HG03066 (cell line): ENCODE measurements around the gene TMEM108.

Source experiments
- ATAC-seq: cut with Tn5 transposase; IDR thresholded peaks from one replicate; pipeline ENCODE4 v1.9.1; 2021; ENCODE audit warnings: low read depth; ENCODE audit not compliant: unreplicated experiment

The TMEM108 gene

GRCh38 chr3:133053532-133053931 lies 15.3 kb downstream of the TMEM108 start:
- ATAC-seq = no peak

DNA sequence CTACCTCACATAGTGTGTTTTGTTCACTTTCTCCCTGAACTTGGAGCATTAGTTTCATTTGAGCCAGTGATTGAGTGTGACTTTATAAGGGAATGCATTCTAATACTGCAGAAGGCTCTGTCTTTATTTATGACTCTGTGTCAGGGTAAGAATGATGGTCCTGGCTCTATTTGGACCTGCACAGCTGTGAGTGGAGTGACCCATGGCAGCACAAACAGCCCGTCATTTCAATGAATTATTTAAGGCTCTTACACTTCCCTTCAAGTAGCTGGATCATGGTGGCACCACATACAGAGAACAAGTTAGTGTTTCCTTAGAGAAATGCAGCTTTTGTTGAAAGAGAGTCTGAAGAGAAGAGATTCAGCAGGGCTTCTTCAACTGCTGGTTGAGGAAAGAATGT lies 16.4 kb downstream of the TMEM108 start:
- no peak for ATAC-seq

- ATAC-seq = no peak
These were observed 17.1 kb downstream of the TMEM108 start for GRCh38 chr3:133055339-133055738.

GRCh38 chr3:133058243-133058642 lies 20.1 kb downstream of the TMEM108 start:
- no peak for ATAC-seq

- no peak for ATAC-seq
These were observed 20.6 kb downstream of the TMEM108 start for GRCh38 chr3:133058831-133059230.

DNA sequence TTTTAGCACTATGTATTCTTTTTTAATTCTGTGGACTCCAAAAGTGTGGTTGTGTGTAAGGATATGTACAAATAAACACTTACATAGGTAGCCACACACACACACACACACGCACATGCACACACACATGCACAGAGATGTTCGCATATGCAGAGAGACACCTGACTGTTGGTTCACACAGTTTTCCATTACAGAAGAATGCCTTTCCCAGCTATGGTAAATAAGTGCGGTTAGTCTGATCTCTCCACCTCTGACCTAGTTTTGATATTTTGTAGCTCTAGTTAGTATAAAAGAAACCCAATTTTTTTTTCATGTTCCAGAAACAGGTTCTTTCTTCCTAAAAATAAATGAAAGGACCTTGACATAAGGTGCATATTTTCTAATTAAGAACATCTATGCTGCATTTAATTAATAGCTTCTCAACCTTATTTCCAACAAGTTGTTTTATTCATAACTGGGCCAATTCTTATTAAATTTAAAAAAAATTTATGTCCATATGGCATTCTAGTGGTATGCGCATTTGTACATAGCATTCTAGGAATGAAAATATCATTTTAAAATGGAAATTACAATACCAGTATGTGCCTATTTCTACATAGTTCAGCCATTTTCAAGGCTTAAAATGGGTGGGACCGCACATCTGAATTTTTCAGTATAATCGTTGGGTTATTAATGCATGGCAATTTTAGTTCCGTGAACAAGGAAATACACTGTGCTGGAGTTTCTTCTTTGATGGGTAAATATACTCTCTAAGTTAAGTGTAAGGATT lies 27.2 kb downstream of the TMEM108 start:
- ATAC-seq = no peak

- no peak for ATAC-seq
These were observed 27.8 kb downstream of the TMEM108 start for GRCh38 chr3:133066026-133066425.

GRCh38 chr3:133069556-133070286 lies 31.5 kb downstream of the TMEM108 start:
- no peak for ATAC-seq

DNA sequence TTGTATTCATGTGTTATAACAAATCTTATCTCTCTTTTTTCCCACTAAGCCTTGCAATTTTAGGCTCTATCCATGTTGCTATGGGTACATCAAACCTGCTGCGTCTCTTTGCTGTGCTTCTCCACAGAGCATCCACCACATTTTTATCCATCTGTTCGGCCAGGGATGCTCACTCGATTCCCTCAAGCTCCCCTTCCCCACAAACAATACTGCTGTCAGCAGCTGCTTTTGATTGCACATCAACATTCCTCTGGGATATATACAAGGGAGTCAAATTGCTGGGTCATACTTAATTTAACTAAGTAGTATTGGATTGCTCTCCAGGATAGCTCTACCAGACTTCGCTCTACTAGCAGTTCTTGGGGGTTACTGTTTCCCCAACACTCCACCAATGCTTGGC lies 36.8 kb downstream of the TMEM108 start:
- ATAC-seq = no peak

DNA sequence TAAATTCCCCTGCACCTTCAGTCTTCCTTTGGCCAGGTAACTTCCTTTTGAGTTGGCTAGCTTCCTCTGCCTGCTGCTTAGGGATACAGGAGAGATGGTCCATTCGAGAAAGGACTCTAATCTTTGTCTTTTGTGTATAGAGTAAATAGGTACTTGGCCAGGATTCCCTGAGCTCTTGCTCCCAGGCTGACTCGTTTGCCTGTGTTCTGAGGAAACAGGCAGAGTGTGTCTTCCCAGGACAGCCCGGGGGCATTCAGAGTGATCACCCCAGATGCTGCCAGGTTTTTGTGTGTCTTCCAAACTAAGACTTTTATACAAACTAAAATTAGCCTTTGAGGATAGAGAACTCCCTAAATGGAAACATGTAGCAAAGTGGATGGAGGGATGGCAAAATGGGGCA lies 39.5 kb downstream of the TMEM108 start:
- no peak for ATAC-seq

DNA sequence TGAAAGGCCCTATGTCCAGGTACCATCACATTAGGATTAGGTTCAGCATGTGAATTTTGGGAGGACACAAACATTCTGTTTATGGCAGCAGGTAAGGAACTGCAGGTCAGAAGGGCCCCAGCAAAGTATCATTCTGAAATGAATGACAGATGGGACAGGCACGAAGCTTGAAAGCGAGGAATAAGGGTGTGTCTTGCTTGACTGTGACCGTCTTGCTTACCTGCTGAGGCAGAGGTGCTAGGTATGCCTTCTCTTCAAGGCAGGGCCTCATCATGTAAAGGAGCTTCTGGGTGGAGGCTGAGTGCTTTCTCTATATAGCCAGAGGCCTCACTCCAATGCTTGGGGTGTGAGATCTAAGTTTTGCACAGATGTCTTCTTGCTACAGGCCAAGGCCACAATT lies 41.4 kb downstream of the TMEM108 start:
- ATAC-seq = no peak

DNA sequence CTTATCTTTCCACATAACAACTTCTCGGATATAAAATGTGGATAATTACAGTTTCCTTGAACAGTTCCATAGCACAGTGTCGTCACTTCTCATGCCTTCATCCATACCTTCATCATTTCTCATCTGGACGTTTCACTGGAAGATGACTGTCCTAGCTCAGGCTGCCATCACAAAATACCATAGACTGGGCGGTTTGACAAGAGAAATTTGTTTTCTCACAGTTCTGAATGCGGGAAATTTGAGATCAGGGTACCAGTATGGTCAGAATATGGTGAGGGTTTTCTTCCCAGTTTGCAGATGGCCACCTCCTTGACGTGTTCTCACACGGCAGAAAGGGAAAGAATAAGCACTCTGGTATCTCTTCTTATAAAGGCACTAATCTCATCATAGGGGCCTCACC lies 42.8 kb downstream of the TMEM108 start:
- no peak for ATAC-seq

GRCh38 chr3:133083395-133083794 lies 45.2 kb downstream of the TMEM108 start:
- no peak for ATAC-seq

DNA sequence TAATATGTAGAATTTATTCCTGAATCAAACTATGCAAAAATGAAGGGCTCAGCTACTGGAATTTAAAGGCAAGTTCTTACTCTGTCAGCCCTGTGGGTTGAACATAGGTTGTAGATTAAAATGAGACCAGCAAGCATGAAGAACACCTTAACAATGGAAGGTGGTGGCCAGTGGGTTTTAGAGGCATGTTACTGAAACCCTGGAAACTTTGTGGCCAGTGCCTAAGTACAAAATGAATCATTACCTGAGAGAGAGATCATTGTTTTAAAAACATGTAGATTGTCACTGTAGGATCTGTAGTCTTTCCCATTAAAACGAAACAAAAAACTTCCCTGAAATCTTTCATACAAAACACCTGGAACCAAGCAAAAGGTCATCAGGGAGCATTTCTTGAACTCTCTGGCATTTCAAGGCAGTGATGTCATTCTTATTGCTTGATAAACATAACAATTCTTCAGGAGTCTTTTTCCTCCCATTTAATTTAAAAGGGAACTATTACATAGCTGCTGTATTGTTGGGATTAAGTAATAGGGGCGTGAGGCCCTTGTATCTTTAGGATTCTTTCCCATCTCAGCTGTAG lies 51.8 kb downstream of the TMEM108 start:
- ATAC-seq = no peak

- ATAC-seq = no peak
These were observed 54.5 kb downstream of the TMEM108 start for GRCh38 chr3:133092681-133093080.

GRCh38 chr3:133093366-133093765 lies 55.2 kb downstream of the TMEM108 start:
- ATAC-seq = no peak

DNA sequence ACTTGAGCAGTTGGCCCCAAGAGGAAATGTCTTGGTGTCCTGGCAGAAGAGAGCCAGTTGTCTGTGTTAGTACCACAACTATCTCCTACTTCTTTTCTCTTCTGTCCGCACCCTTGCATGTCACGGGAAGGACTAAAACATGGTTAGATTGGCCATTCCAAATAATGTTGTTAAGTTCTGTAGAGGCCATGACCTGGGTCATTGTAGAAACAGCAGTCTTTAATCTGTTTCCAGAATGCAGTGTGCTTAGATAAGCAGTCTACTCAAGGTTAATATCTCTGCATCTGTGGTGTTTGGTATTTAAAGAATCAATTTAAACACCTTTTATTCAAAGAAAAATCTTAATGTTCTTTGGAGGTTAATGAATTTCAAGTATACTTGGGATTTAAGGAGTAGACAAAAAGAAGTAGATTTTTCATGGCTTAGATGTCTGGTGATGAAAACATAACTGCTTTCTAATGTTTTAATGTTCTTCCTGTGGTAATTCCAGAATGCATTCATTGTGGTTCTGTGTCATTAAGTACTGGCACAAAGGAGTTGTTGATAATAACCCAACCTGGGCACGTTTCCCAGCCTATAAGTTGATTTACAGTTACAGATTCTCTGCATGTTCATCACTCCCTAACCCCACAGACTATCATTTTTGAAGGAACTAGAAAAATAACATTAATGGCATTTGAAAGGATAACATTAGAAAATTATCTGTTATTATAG lies 58.9 kb downstream of the TMEM108 start:
- no peak for ATAC-seq

DNA sequence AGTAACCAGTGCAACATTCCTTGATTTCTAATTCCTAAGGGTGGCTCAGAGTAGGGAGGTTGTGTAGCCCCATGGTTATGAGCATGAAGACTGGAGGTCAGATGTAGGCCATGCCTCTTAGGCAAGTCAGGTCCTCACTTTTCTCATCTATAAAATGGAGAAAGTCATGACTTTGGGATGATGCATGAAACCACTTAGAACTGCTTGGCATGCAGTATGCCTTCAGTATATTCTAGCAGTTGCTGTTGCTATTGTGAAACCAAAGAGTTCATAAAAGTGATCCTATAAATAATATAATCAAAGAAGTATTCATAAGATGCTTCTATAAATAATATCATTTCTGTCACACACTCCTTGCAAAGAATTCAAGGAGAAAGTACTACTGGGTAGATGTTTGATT lies 65.5 kb downstream of the TMEM108 start:
- ATAC-seq = no peak

- ATAC-seq = no peak
These were observed 68.0 kb downstream of the TMEM108 start for GRCh38 chr3:133106169-133106568.

DNA sequence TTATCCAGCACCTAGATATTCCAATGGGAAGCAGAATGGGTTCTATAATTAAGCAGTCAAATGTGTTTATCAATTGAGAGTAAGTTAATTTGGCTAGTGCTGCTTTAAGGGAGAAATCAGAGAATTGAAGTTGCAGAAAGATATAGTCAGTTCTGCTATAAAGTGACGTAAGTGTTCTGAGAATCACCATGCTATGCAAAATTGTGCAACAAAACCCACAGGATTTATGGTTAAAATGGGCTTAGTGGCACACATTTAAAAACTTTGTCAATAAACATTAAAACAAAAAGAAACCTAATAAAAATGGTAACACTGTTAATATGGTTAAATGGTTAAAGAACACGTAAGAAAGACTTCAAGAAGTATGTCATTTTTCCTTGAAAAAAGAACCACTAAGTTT lies 74.5 kb downstream of the TMEM108 start:
- no peak for ATAC-seq

DNA sequence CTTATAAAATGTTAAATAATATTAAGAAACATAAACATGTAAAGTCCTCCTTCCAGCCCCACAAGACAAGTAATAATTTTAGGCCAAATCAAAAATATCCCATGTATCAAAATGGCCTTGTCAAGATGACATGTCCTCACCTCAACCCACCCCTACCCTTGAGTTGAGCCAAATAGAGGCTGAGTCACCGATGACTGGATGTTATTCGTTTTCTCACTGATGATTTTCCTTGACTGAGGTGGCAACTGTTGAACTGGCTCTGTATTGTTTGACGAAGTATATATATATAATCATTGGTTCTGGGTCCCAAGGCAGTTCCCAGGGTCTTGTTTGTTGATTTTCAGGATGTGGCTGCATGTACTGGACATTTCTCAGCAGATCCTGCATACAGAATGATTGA lies 75.3 kb downstream of the TMEM108 start:
- no peak for ATAC-seq
